Measurements from ENCODE around the gene KRTAP9-6. TPM values are rescaled to one million over a fixed set of nuclear protein-coding genes. Genes with fewer than 3 reads are reported as not detected.

Gene KRTAP9-6
- total RNA-seq, 1 experiment from 2014 or later, result not detected

DNA sequence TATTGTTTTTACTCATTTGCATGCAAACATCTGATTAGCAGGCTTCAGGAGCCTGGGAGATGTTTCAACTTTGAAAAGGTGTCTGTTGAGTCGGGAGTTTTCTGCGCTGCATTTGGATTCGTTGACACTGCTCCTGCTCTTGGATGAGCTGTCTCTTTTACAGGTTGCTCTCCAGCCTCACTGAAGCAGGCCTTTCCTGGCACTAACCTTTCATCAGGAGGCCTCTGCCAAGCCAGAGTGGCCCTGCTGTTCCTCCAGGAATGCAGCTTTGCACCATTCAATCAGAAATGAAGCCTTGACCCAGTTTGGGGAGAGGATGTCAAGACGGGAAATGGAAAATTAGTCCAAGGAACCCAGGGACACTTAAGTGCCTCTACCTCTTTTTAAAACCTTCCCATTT, 37.8 kb downstream of the KRTAP9-6 start:
- TF ChIP-seq EZH2 (IDR thresholded peaks at IDR 0.05; ENCODE audit: low read length, unreplicated experiment), result no peak
- TF ChIP-seq EZH2phosphoT487 (IDR thresholded peaks at IDR 0.05; ENCODE audit: borderline replicate concordance, low read length), result no peak
- TF ChIP-seq, protein P1, sequence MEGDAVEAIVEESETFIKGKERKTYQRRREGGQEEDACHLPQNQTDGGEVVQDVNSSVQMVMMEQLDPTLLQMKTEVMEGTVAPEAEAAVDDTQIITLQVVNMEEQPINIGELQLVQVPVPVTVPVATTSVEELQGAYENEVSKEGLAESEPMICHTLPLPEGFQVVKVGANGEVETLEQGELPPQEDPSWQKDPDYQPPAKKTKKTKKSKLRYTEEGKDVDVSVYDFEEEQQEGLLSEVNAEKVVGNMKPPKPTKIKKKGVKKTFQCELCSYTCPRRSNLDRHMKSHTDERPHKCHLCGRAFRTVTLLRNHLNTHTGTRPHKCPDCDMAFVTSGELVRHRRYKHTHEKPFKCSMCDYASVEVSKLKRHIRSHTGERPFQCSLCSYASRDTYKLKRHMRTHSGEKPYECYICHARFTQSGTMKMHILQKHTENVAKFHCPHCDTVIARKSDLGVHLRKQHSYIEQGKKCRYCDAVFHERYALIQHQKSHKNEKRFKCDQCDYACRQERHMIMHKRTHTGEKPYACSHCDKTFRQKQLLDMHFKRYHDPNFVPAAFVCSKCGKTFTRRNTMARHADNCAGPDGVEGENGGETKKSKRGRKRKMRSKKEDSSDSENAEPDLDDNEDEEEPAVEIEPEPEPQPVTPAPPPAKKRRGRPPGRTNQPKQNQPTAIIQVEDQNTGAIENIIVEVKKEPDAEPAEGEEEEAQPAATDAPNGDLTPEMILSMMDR (conservative IDR thresholded peaks at IDR 0.05; ENCODE audit: low read depth, low read length), result no peak
- no peaks in the 10 kb centered on the region for H3K27me3 ChIP-seq (ENCODE audit: low read length)
- POLR2A ChIA-PET (ENCODE audit: unreplicated experiment), result no interaction called here
- no peaks in the 10 kb centered on the region for H4K20me1 ChIP-seq (ENCODE audit: low read length)
- no TSS peak for BruUV-seq (replicated peaks)
- H3K4me1 ChIP-seq (ENCODE audit: insufficient read depth, low read length), result no peaks in the 10 kb centered on the region
- ATAC-seq (no peak), DNase-seq (no peak)
- no peaks in the 10 kb centered on the region for H3K9me2 ChIP-seq (replicated peaks; ENCODE audit: low read length)
- H3K4me2 ChIP-seq (ENCODE audit: low read length), result no peak overlapping the region
- intact Hi-C loops (cut with micrococcal nuclease), result no loop called here
- H3F3A ChIP-seq (ENCODE audit: low read length, unreplicated experiment), result no peaks in the 10 kb centered on the region
- H3K9me3 ChIP-seq (ENCODE audit: low read length), result no peaks in the 10 kb centered on the region
- no peak overlapping the region for H2AFZ ChIP-seq (ENCODE audit: low read length)
- H3K4me3 ChIP-seq (ENCODE audit: low read length), result no peak overlapping the region
- H3K27ac ChIP-seq (ENCODE audit: low read length), result no peak overlapping the region
- H3K79me2 ChIP-seq (ENCODE audit: low read length), result no peaks in the 10 kb centered on the region
- CTCF ChIA-PET, result no interaction called here
- no peaks in the 10 kb centered on the region for H3K36me3 ChIP-seq (ENCODE audit: low read depth, low read length)
- H3K9ac ChIP-seq (ENCODE audit: low read length), result no peak overlapping the region

DNA sequence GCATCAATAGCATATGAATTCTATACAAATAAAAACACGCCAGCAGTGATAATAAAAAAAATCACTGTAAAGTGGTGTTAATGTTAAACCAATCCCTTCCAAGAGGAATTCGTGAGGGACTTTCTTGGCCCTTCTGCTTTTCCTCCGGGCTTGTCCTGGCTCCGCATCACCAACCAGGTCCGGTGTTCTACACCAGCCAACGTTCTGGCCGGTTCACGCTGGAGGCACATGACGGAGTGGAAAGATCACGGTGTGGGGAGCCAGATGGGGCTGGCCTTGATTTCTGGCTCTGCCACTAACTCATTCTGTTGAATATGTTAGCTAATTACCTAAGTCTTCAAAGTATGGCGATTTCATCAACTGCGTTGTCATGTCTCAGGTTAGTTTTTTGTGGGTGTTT, 38.9 kb downstream of the KRTAP9-6 start:
- H3K9ac ChIP-seq (ENCODE audit: low read length), result no peak overlapping the region
- ChIA-PET CTCF (no interaction called here), POLR2A (ENCODE audit: unreplicated experiment) (no interaction called here)
- BruUV-seq (replicated peaks), result no TSS peak
- no peak for ATAC-seq
- no peaks in the 10 kb centered on the region for H3K79me2 ChIP-seq (ENCODE audit: low read length)
- no peaks in the 10 kb centered on the region for H3K9me3 ChIP-seq (ENCODE audit: low read length)
- H3K4me1 ChIP-seq (ENCODE audit: insufficient read depth, low read length), result no peaks in the 10 kb centered on the region
- no peaks in the 10 kb centered on the region for H3F3A ChIP-seq (ENCODE audit: low read length, unreplicated experiment)
- H3K9me2 ChIP-seq (replicated peaks; ENCODE audit: low read length), result no peaks in the 10 kb centered on the region
- H3K27me3 ChIP-seq (ENCODE audit: low read length), result no peaks in the 10 kb centered on the region
- H3K4me2 ChIP-seq (ENCODE audit: low read length), result no peak overlapping the region
- DNase-seq, result no peak
- no peaks in the 10 kb centered on the region for H3K36me3 ChIP-seq (ENCODE audit: low read depth, low read length)
- intact Hi-C loops (cut with micrococcal nuclease), result no loop called here
- TF ChIP-seq, protein P1 (conservative IDR thresholded peaks at IDR 0.05; ENCODE audit: low read depth, low read length), result no peak
- H4K20me1 ChIP-seq (ENCODE audit: low read length), result no peaks in the 10 kb centered on the region
- H2AFZ ChIP-seq (ENCODE audit: low read length), result no peak overlapping the region
- H3K4me3 ChIP-seq (ENCODE audit: low read length), result no peak overlapping the region
- H3K27ac ChIP-seq (ENCODE audit: low read length), result no peak overlapping the region

DNA sequence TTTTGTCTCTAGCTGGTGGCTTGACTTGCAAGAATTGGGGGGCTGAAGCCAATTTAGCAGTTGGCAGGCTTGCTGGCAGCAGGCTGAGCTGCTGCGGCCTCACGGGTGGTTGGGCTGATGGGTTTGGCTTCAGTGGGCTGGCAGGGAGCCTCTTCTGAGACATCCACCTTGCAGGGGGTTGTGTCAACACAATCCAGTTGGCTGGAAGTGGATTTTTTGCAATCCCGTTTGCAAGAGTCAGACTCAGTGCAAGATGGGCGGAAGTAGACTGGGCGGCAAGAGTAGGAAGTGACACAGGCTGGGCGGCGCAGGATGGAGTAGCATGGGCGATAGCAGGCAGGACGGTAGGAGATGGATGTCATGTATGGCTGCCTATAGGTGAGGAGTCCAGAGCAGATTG, 42.5 kb downstream of the KRTAP9-6 start:
- BruUV-seq (replicated peaks), result no TSS peak
- ChIA-PET CTCF (no interaction called here), POLR2A (ENCODE audit: unreplicated experiment) (no interaction called here)
- Histone ChIP-seq H4K20me1 (ENCODE audit: low read length) (no peaks in the 10 kb centered on the region), H3K79me2 (ENCODE audit: low read length) (no peaks in the 10 kb centered on the region), H3K9me2 (replicated peaks; ENCODE audit: low read length) (no peaks in the 10 kb centered on the region), H3K27me3 (ENCODE audit: low read length) (no peaks in the 10 kb centered on the region), H2AFZ (ENCODE audit: low read length) (no peak overlapping the region), H3K9me3 (ENCODE audit: low read length) (no peaks in the 10 kb centered on the region), H3K36me3 (ENCODE audit: low read depth, low read length) (no peaks in the 10 kb centered on the region), H3K9ac (ENCODE audit: low read length) (no peak overlapping the region), H3F3A (ENCODE audit: low read length, unreplicated experiment) (no peaks in the 10 kb centered on the region), H3K4me3 (ENCODE audit: low read length) (no peak overlapping the region), H3K4me1 (ENCODE audit: insufficient read depth, low read length) (no peaks in the 10 kb centered on the region), H3K27ac (ENCODE audit: low read length) (no peak overlapping the region), H3K4me2 (ENCODE audit: low read length) (no peak overlapping the region)
- DNase-seq, result no peak
- ATAC-seq, result no peak; the same call in 1 of the 2 replicates
- TF ChIP-seq, protein P1 (conservative IDR thresholded peaks at IDR 0.05; ENCODE audit: low read depth, low read length), result no peak
- TF ChIP-seq EZH2phosphoT487 (IDR thresholded peaks at IDR 0.05; ENCODE audit: borderline replicate concordance, low read length) (no peak), EZH2 (IDR thresholded peaks at IDR 0.05; ENCODE audit: low read length, unreplicated experiment) (no peak)
- intact Hi-C loops (cut with micrococcal nuclease), result no loop called here
